B cell (primary cell): ENCODE data around the gene PLAAT3. TPM values are rescaled to one million over a fixed set of nuclear protein-coding genes. Genes with fewer than 3 reads are reported as not detected.

ENCODE experiments used
- ATAC-seq: fragments of 200-7000 bp; cut with Tn5 transposase; one replicate; pipeline ENCODE4 v1.10.0; 2021; ENCODE audit warnings: low read depth, mild to moderate bottlenecking, moderate number of reproducible peaks, moderate library complexity
- CTCF ChIA-PET: fragments of 350-600 bp; sonication (Branson Sonifier 250); formaldehyde crosslinking; loops from one replicate; lab custom pipeline; 2021; ENCODE audit warnings: antibody characterized with exemption, inconsistent platforms; lab: Charles Lee
- POLR2A ChIA-PET: fragments of 350-600 bp; sonication (Branson Sonifier 250); formaldehyde crosslinking; loops from one replicate; lab custom pipeline; 2021; ENCODE audit warnings: antibody characterized with exemption; lab: Charles Lee
- DNase-seq: peaks from one replicate; pipeline ENCODE4 v3.0.0; 2013
- H2AFZ ChIP-seq: 2 replicates; pipeline ENCODE4 v1.6.1; 2012; ENCODE audit warnings: mild to moderate bottlenecking, low read depth, low read length; ENCODE audit not compliant: insufficient read depth, poor library complexity, severe bottlenecking
- H3K27ac ChIP-seq, 2 donors: 1 replicate in 1 of 2; 2 replicates in 1 of 2; pipeline ENCODE4 v1.5.1; 2012 to 2013; ENCODE audit warnings: low read length in 2 of 2, mild to moderate bottlenecking in 2 of 2, moderate library complexity in 1 of 2
- H3K27me3 ChIP-seq, 4 experiments: fragments of 200-600 bp in 1 of 4; sonication (generic) in 1 of 4; replicated peaks in 1 of 4; 1 replicate in 2 of 4; 2 replicates in 2 of 4; pipeline versions ENCODE4 v1.6.1 to v1.7.0; 2013 to 2016; ENCODE audit warnings: low read length in 3 of 4, mild to moderate bottlenecking in 2 of 4, mixed read lengths in 1 of 4, moderate library complexity in 1 of 4; ENCODE audit not compliant: insufficient read depth in 4 of 4, control insufficient read depth in 3 of 4; ENCODE audit errors: control extremely low read depth in 1 of 4
- H3K36me3 ChIP-seq, 2 experiments: replicated peaks in 1 of 2; 1 replicate in 1 of 2; 2 replicates in 1 of 2; pipeline versions ENCODE4 v1.6.1 to v1.7.1; 2013; ENCODE audit warnings: low read length in 1 of 2; ENCODE audit not compliant: insufficient read depth in 2 of 2, control insufficient read depth in 1 of 2; ENCODE audit errors: control extremely low read depth in 1 of 2, extremely low read depth in 1 of 2
- H3K4me1 ChIP-seq, 2 donors: fragments of 200-600 bp in 1 of 2; sonication (generic) in 1 of 2; 1 replicate in 1 of 2; 2 replicates in 1 of 2; pipeline versions ENCODE4 v1.5.1 to v1.6.1; 2013 to 2017; ENCODE audit warnings: low read length in 2 of 2; ENCODE audit not compliant: control insufficient read depth in 2 of 2, insufficient read depth in 2 of 2
- H3K4me2 ChIP-seq: replicated peaks from 2 replicates; pipeline ENCODE3; 2012; ENCODE audit warnings: mild to moderate bottlenecking, low read depth, low read length; ENCODE audit not compliant: poor library complexity, severe bottlenecking
- H3K4me3 ChIP-seq, 5 experiments: fragments of 200-600 bp in 1 of 5; sonication (generic) in 1 of 5; 1 replicate in 3 of 5; 2 replicates in 2 of 5; pipeline versions ENCODE4 v1.5.1 to v1.7.0; 2011 to 2016; ENCODE audit warnings: low read length in 4 of 5, mild to moderate bottlenecking in 4 of 5, low read depth in 2 of 5, control low read depth in 1 of 5, moderate library complexity in 1 of 5; ENCODE audit not compliant: insufficient read depth in 1 of 5; ENCODE audit errors: control extremely low read depth in 1 of 5, extremely low read depth in 1 of 5
- H3K79me2 ChIP-seq: fragments of 200-600 bp; sonication (generic); one replicate; pipeline ENCODE4 v1.6.0; 2016; ENCODE audit warnings: low read length; ENCODE audit not compliant: control insufficient read depth, insufficient read depth
- H3K9ac ChIP-seq: fragments of 200-600 bp; sonication (generic); 2 replicates; pipeline ENCODE4 v1.6.1; 2017; ENCODE audit warnings: mild to moderate bottlenecking, low read length, moderate library complexity
- H3K9me3 ChIP-seq, 3 donors: one replicate each; pipeline versions ENCODE4 v1.6.1 to v1.7.1; 2013; ENCODE audit warnings: low read length in 2 of 3; ENCODE audit not compliant: control insufficient read depth in 2 of 3, insufficient read depth in 1 of 3; ENCODE audit errors: control extremely low read depth in 1 of 3
- H4K20me1 ChIP-seq: 2 replicates; pipeline ENCODE4 v1.6.0; 2012; ENCODE audit warnings: mild to moderate bottlenecking, low read length; ENCODE audit not compliant: insufficient read depth, control insufficient read depth, poor library complexity, severe bottlenecking
- H3K27ac Mint-ChIP-seq: one replicate; pipeline ENCODE4 v1.8.0; 2021; ENCODE audit warnings: mixed read lengths
- H3K27me3 Mint-ChIP-seq: one replicate; pipeline ENCODE4 v1.8.0; 2021; ENCODE audit warnings: mixed read lengths
- H3K4me1 Mint-ChIP-seq: one replicate; pipeline ENCODE4 v1.8.0; 2021; ENCODE audit warnings: mixed read lengths
- H3K4me3 Mint-ChIP-seq: one replicate; pipeline ENCODE4 v1.8.0; 2021; ENCODE audit warnings: mixed read lengths
- H3K9me3 Mint-ChIP-seq: one replicate; pipeline ENCODE4 v1.8.0; 2022; ENCODE audit warnings: mixed read lengths; ENCODE audit not compliant: insufficient read depth
- EZH2 ChIP-seq: IDR thresholded peaks from 2 replicates; pipeline ENCODE4 v1.6.1; 2012; ENCODE audit warnings: borderline replicate concordance, low read depth, mild to moderate bottlenecking, moderate library complexity, low read length; ENCODE audit not compliant: insufficient read depth, poor library complexity, severe bottlenecking
- WGBS: methylation state at CpG from one replicate; pipeline ENCODE4 v1.1.5; 2013; ENCODE audit warnings: missing lambda C conversion rate; ENCODE audit not compliant: insufficient coverage; 5-methylcytosine and 5-hydroxymethylcytosine counted together
- intact Hi-C: fragments of 100-400 bp; cut with micrococcal nuclease; formaldehyde crosslinking; loops from one replicate; pipeline ENCODE4 v1.10.0; 2022
- polyA plus RNA-seq: library from polyadenylated mRNA; depleted of rRNA; stranded (reverse); fragments of >200 nt; gene quantifications from 2 replicates; pipeline ENCODE4 v1.2.3, GENCODE V29; 2012
- total RNA-seq, 2 donors: library from RNA; stranded (reverse); fragments of 120-200 nt in 1 of 2; gene quantifications; 1 replicate in 1 of 2; 2 replicates in 1 of 2; pipeline versions ENCODE4 v1.2.3 to v1.2.4, GENCODE V29; 2013 to 2022
- TF ChIP-seq, protein P1 (sequence below): fragments of 200-600 bp; IDR thresholded peaks from one replicate; pipeline ENCODE4 v1.8.0; 2022; ENCODE audit warnings: antibody characterized with exemption, mild to moderate bottlenecking

Gene PLAAT3
- total and polyA plus RNA-seq, 2 donors (not counting 1 experiment from before 2014, with no cell fraction given): 2.3 to 3.1 TPM

DNA sequence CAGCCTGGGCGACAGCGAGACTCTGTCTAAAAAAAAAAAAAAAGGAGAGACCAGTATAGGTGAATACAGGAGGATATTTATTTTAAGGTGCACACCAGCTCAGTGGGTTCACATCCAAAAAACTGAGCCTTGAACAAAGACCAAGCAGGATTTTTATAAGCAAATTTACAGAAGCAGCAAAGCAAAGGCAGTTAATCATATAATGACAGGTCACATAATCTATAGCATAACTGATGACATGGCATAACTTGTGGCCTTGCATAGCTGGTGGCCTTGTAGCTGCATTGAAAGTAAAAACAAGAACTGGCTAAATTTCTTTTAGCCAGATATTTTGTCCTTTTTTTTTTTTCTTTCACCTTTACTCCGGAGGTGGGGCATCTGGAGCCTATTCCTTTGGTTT, 2.7 kb upstream of the PLAAT3 start:
- Histone ChIP-seq H3K27me3 (peaks cover 0 to 18% (median 7%) of the 10 kb centered on the region in 4 experiments), H4K20me1 (no peaks in the 10 kb centered on the region), H3K4me1 (peaks cover 16 to 17% of the 10 kb centered on the region in 2 donors), H3K4me3 (no peak overlapping the region), H3K9me3 (peaks cover 0 to 9% (median 0%) of the 10 kb centered on the region in 3 donors), H3K36me3 (no peaks in the 10 kb centered on the region), H2AFZ (no peak overlapping the region), H3K79me2 (no peaks in the 10 kb centered on the region), H3K27ac (no peak overlapping the region), H3K9ac (no peak overlapping the region), H3K4me2 (no peak overlapping the region)
- Mint-ChIP-seq H3K4me3 (no peak overlapping the region), H3K27me3 (peaks cover 7% of the 10 kb centered on the region), H3K9me3 (no peaks in the 10 kb centered on the region), H3K27ac (no peak overlapping the region), H3K4me1 (peaks cover 14% of the 10 kb centered on the region)
- no peak for ATAC-seq
- WGBS: no CpG with 5 or more reads among the region's 3 CpGs
- intact Hi-C loops: no loop called here
- no peak for DNase-seq
- ChIA-PET POLR2A (no interaction called here), CTCF (no interaction called here)
- TF ChIP-seq, protein P1, sequence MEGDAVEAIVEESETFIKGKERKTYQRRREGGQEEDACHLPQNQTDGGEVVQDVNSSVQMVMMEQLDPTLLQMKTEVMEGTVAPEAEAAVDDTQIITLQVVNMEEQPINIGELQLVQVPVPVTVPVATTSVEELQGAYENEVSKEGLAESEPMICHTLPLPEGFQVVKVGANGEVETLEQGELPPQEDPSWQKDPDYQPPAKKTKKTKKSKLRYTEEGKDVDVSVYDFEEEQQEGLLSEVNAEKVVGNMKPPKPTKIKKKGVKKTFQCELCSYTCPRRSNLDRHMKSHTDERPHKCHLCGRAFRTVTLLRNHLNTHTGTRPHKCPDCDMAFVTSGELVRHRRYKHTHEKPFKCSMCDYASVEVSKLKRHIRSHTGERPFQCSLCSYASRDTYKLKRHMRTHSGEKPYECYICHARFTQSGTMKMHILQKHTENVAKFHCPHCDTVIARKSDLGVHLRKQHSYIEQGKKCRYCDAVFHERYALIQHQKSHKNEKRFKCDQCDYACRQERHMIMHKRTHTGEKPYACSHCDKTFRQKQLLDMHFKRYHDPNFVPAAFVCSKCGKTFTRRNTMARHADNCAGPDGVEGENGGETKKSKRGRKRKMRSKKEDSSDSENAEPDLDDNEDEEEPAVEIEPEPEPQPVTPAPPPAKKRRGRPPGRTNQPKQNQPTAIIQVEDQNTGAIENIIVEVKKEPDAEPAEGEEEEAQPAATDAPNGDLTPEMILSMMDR: no peak
- TF ChIP-seq EZH2: no peak

DNA sequence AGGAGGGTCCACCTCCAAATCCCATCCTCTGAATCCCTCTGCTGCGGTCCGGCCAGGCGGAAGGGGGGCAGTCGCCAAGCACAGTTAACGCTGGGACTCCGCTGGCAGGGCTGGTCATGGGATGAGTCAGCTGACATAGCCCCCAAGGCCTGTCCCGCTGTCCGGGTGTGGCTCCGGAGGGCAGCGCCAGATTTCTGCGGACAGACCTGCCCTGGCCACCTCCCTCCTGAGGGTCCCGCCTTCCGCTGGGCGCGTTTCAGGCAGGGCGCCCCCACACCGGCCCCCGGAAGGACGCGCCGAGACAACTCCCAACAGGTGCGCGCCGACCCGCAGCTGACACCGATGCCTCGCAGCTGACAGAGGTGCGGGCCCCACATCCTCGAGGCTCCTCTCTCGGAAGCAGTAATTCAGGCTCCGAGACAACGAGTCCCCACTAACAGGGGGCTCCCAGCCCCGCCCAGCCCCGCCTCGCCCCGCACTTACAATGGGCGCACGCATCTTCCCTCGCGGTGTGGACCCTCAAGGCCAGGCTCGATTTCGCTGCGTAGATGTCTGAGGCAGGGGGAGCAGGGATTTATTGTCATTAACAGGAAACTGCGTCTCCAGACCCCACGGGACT, 607 bp downstream of the PLAAT3 start:
- Mint-ChIP-seq H3K27me3 (peaks cover 17% of the 10 kb centered on the region), H3K9me3 (no peaks in the 10 kb centered on the region), H3K4me3 (peak overlapping the region; percentile 87), H3K4me1 (peaks cover 17% of the 10 kb centered on the region), H3K27ac (no peak overlapping the region)
- CTCF ChIA-PET: no interaction called here
- peak overlapping the region in 1 of 2 donors; percentile 46 for H3K27ac ChIP-seq
- DNase-seq: peak; percentile 70
- no peak for TF ChIP-seq EZH2
- TF ChIP-seq, protein P1: no peak
- H3K4me2 ChIP-seq: peak overlapping the region; percentile 99
- ATAC-seq: peak; percentile 59
- peaks cover 0 to 9% (median 0%) of the 10 kb centered on the region in 3 donors for H3K9me3 ChIP-seq
- POLR2A ChIA-PET: no interaction called here
- peak overlapping the region; percentile 9 to 67 (median 52) for H3K4me3 ChIP-seq
- no peaks in the 10 kb centered on the region for H3K36me3 ChIP-seq
- peaks cover 0 to 16% (median 7%) of the 10 kb centered on the region in 4 experiments for H3K27me3 ChIP-seq
- peaks cover 16 to 17% of the 10 kb centered on the region in 2 donors for H3K4me1 ChIP-seq
- intact Hi-C loops: loop anchor here (5.0 kb wide), 1 partner anchor 41 kb away; no protein-coding TSS in a partner anchor
- H3K79me2 ChIP-seq: no peaks in the 10 kb centered on the region
- H2AFZ ChIP-seq: peak overlapping the region; percentile 78
- no peaks in the 10 kb centered on the region for H4K20me1 ChIP-seq
- WGBS: 3% methylated on average over 45 of the region's 45 CpGs
- peak overlapping the region; percentile 78 for H3K9ac ChIP-seq
